ENCODE measurements around the gene PTRHD1. TPM values are rescaled to one million over a fixed set of nuclear protein-coding genes. Genes with fewer than 3 reads are reported as not detected.

Gene PTRHD1
- total RNA-seq, 1 donor from 2014 or later = 24.3 TPM

GRCh38 chr2:24792542-24792873 is 683 bp downstream of the PTRHD1 start:
- Histone ChIP-seq H3K9me3 (replicated peaks) (no peaks in the 10 kb centered on the region), H3K27ac (replicated peaks) (peak overlapping the region; percentile 99), H3K27me3 (ENCODE audit: low read depth) (no peaks in the 10 kb centered on the region), H3K4me3 (peak overlapping the region; percentile 79), H3K4me1 (peaks cover 22% of the 10 kb centered on the region), H3K36me3 (peaks cover 6% of the 10 kb centered on the region)
- no peak for DNase-seq
- intact Hi-C loops (cut with micrococcal nuclease) = no loop called here
- TF ChIP-seq CTCF (IDR thresholded peaks at IDR 0.05; ENCODE audit: borderline replicate concordance) = no peak

- no peaks in the 10 kb centered on the region for H3K9me3 ChIP-seq (replicated peaks)
- TF ChIP-seq CTCF (IDR thresholded peaks at IDR 0.05; ENCODE audit: borderline replicate concordance) = no peak
- no peak overlapping the region for H3K27ac ChIP-seq (replicated peaks)
- no peak overlapping the region for H3K4me3 ChIP-seq
- H3K4me1 ChIP-seq = peaks cover 22% of the 10 kb centered on the region
- intact Hi-C loops (cut with micrococcal nuclease) = no loop called here
- no peaks in the 10 kb centered on the region for H3K27me3 ChIP-seq (ENCODE audit: low read depth)
- DNase-seq = no peak
- peaks cover 6% of the 10 kb centered on the region for H3K36me3 ChIP-seq
Measured at GRCh38 chr2:24791452-24791851, 1.7 kb downstream of the PTRHD1 start.

GRCh38 chr2:24788816-24789215 is 4.4 kb downstream of the PTRHD1 start:
- intact Hi-C loops (cut with micrococcal nuclease) = no loop called here
- no peak for DNase-seq
- Histone ChIP-seq H3K36me3 (peaks cover 6% of the 10 kb centered on the region), H3K4me3 (no peak overlapping the region), H3K27me3 (ENCODE audit: low read depth) (no peaks in the 10 kb centered on the region), H3K4me1 (peaks cover 18% of the 10 kb centered on the region), H3K9me3 (replicated peaks) (no peaks in the 10 kb centered on the region), H3K27ac (replicated peaks) (no peak overlapping the region)
- no peak for TF ChIP-seq CTCF (IDR thresholded peaks at IDR 0.05; ENCODE audit: borderline replicate concordance)

- Histone ChIP-seq H3K4me1 (peaks cover 10% of the 10 kb centered on the region), H3K9me3 (replicated peaks) (no peaks in the 10 kb centered on the region), H3K36me3 (peaks cover 6% of the 10 kb centered on the region), H3K27ac (replicated peaks) (no peak overlapping the region), H3K4me3 (no peak overlapping the region), H3K27me3 (ENCODE audit: low read depth) (no peaks in the 10 kb centered on the region)
- TF ChIP-seq CTCF (IDR thresholded peaks at IDR 0.05; ENCODE audit: borderline replicate concordance) = no peak
- intact Hi-C loops (cut with micrococcal nuclease) = no loop called here
- no peak for DNase-seq
Measured at GRCh38 chr2:24787532-24787931, 5.7 kb downstream of the PTRHD1 start.

- H3K4me3 ChIP-seq = no peak overlapping the region
- H3K27me3 ChIP-seq (ENCODE audit: low read depth) = no peaks in the 10 kb centered on the region
- H3K9me3 ChIP-seq (replicated peaks) = no peaks in the 10 kb centered on the region
- DNase-seq = no peak
- no peak overlapping the region for H3K27ac ChIP-seq (replicated peaks)
- intact Hi-C loops (cut with micrococcal nuclease) = no loop called here
- no peak for TF ChIP-seq CTCF (IDR thresholded peaks at IDR 0.05; ENCODE audit: borderline replicate concordance)
- peaks cover 5% of the 10 kb centered on the region for H3K4me1 ChIP-seq
- peaks cover 6% of the 10 kb centered on the region for H3K36me3 ChIP-seq
Measured at GRCh38 chr2:24785671-24786321, 7.4 kb downstream of the PTRHD1 start.
